ENCODE results near the gene EPG5. TPM values are rescaled to one million over a fixed set of nuclear protein-coding genes. Genes with fewer than 3 reads are reported as not detected.

EPG5 gene
- total RNA-seq, 1 donor from 2014 or later: 34.0 TPM

- H3K9ac ChIP-seq: no peak overlapping the region
- H3K27ac Mint-ChIP-seq: no peak overlapping the region
- no peak for DNase-seq (ENCODE audit: low spot score)
- H3F3A ChIP-seq (ENCODE audit: low read depth): no peaks in the 10 kb centered on the region
- peaks cover 7% of the 10 kb centered on the region for H3K9me3 Mint-ChIP-seq
- H3K4me3 ChIP-seq: no peak overlapping the region
- TF ChIP-seq EZH2phosphoT487 (IDR thresholded peaks at IDR 0.05) (no peak), EZH2 (IDR thresholded peaks at IDR 0.05) (no peak), CTCF (IDR thresholded peaks at IDR 0.05) (no peak)
- H3K4me1 ChIP-seq: no peaks in the 10 kb centered on the region
- H3K27ac ChIP-seq: no peak overlapping the region
- peaks cover 2% of the 10 kb centered on the region for H3K36me3 ChIP-seq
- no peaks in the 10 kb centered on the region for H3K27me3 ChIP-seq
- no peaks in the 10 kb centered on the region for H3K27me3 Mint-ChIP-seq (ENCODE audit: insufficient read depth, low read depth)
- H4K20me1 ChIP-seq (ENCODE audit: low read depth): no peaks in the 10 kb centered on the region
- H3K4me1 Mint-ChIP-seq: no peaks in the 10 kb centered on the region
- H3K36me3 Mint-ChIP-seq: peaks cover 4% of the 10 kb centered on the region
- H3K4me2 ChIP-seq: no peak overlapping the region
- H3K4me3 Mint-ChIP-seq: no peak overlapping the region
- no peaks in the 10 kb centered on the region for H3K79me2 ChIP-seq (ENCODE audit: low read depth)
- no peaks in the 10 kb centered on the region for H3K9me3 ChIP-seq (ENCODE audit: low read depth)
- H2AFZ ChIP-seq (replicated peaks): no peak overlapping the region
These were observed 32.4 kb upstream of the EPG5 start for GRCh38 chr18:45999536-45999935.

GRCh38 chr18:45998244-45998643 lies 31.1 kb upstream of the EPG5 start:
- Histone ChIP-seq H3K27me3 (no peaks in the 10 kb centered on the region), H3K36me3 (peaks cover 2% of the 10 kb centered on the region), H3F3A (ENCODE audit: low read depth) (no peaks in the 10 kb centered on the region), H3K9me3 (ENCODE audit: low read depth) (no peaks in the 10 kb centered on the region), H3K27ac (no peak overlapping the region), H3K4me1 (no peaks in the 10 kb centered on the region), H3K9ac (no peak overlapping the region), H4K20me1 (ENCODE audit: low read depth) (no peaks in the 10 kb centered on the region), H3K4me2 (no peak overlapping the region), H3K4me3 (no peak overlapping the region), H3K79me2 (ENCODE audit: low read depth) (no peaks in the 10 kb centered on the region), H2AFZ (replicated peaks) (no peak overlapping the region)
- H3K36me3 Mint-ChIP-seq: peaks cover 4% of the 10 kb centered on the region
- DNase-seq (ENCODE audit: low spot score): no peak
- no peak overlapping the region for H3K27ac Mint-ChIP-seq
- H3K27me3 Mint-ChIP-seq (ENCODE audit: insufficient read depth, low read depth): no peaks in the 10 kb centered on the region
- H3K9me3 Mint-ChIP-seq: peaks cover 7% of the 10 kb centered on the region
- TF ChIP-seq CTCF (IDR thresholded peaks at IDR 0.05) (no peak), EZH2 (IDR thresholded peaks at IDR 0.05) (no peak), EZH2phosphoT487 (IDR thresholded peaks at IDR 0.05) (no peak)
- H3K4me3 Mint-ChIP-seq: no peak overlapping the region
- H3K4me1 Mint-ChIP-seq: no peaks in the 10 kb centered on the region

- Histone ChIP-seq H2AFZ (replicated peaks) (no peak overlapping the region), H3K27ac (no peak overlapping the region), H3K36me3 (peaks cover 2% of the 10 kb centered on the region), H3K4me3 (no peak overlapping the region), H4K20me1 (ENCODE audit: low read depth) (no peaks in the 10 kb centered on the region), H3K4me2 (no peak overlapping the region), H3F3A (ENCODE audit: low read depth) (no peaks in the 10 kb centered on the region), H3K27me3 (no peaks in the 10 kb centered on the region), H3K9me3 (ENCODE audit: low read depth) (no peaks in the 10 kb centered on the region), H3K79me2 (ENCODE audit: low read depth) (no peaks in the 10 kb centered on the region), H3K9ac (no peak overlapping the region), H3K4me1 (no peaks in the 10 kb centered on the region)
- Mint-ChIP-seq H3K27me3 (ENCODE audit: insufficient read depth, low read depth) (no peaks in the 10 kb centered on the region), H3K4me1 (no peaks in the 10 kb centered on the region), H3K4me3 (no peak overlapping the region), H3K9me3 (peaks cover 5% of the 10 kb centered on the region), H3K27ac (no peak overlapping the region), H3K36me3 (peaks cover 1% of the 10 kb centered on the region)
- TF ChIP-seq EZH2phosphoT487 (IDR thresholded peaks at IDR 0.05) (no peak), EZH2 (IDR thresholded peaks at IDR 0.05) (no peak), CTCF (IDR thresholded peaks at IDR 0.05) (no peak)
- no peak for DNase-seq (ENCODE audit: low spot score)
These were observed 30.6 kb upstream of the EPG5 start for GRCh38 chr18:45997700-45998151.

Measured in neural progenitor cell (in vitro differentiated cells).